H1 (cell line): ENCODE measurements around the gene BCAM. TPM values are rescaled to one million over a fixed set of nuclear protein-coding genes. Genes with fewer than 3 reads are reported as not detected.

ENCODE experiments used
- SAP30 ChIP-seq: fragments of 300-600 bp; sonication (generic); IDR thresholded peaks from 2 replicates; pipeline ENCODE4 v1.7.1; 2012; ENCODE audit warnings: low read length, moderate library complexity, mild to moderate bottlenecking, inconsistent platforms; ENCODE audit not compliant: insufficient read depth, insufficient replicate concordance
- polyA plus RNA-seq, 7 experiments: library from polyadenylated mRNA; depleted of rRNA in 3 of 7; stranded (reverse) in 5 of 7; unstranded in 2 of 7; fragments of >200 nt in 5 of 7; fragments of 200-250 nt in 2 of 7; gene quantifications; 1 replicate in 5 of 7; 2 replicates in 1 of 7; 4 replicates in 1 of 7; pipeline versions ENCODE4 v1.2.1 to v1.2.3, GENCODE V29; 2011 to 2013; ENCODE audit warnings: missing spikeins in 2 of 7, mixed read lengths in 2 of 7
- total RNA-seq: library from RNA; stranded (reverse); fragmentation: NEBNext Ultra II Directional; extraction: Animal tissue kit (Norgen Biotek cat#: 25700); gene quantifications from 2 replicates; pipeline ENCODE4 v1.2.1, GENCODE V29; 2021

BCAM gene
- total and polyA plus RNA-seq, 2 of the 8 experiments (the other 6 are each of a cell fraction or from before 2014, with no cell fraction given): 32.5 to 81.4 TPM

- no peak for TF ChIP-seq SAP30
Observed at GRCh38 chr19:44812142-44812718, 3.3 kb downstream of the BCAM start (continued).
